Heart right ventricle (tissue), 16 donors: ENCODE results near the gene ACSF3. TPM values are rescaled to one million over a fixed set of nuclear protein-coding genes. Genes with fewer than 3 reads are reported as not detected.
"Not testable (repeated sequence)": the region's sequence is repeated elsewhere in the genome, so short reads cannot be mapped to it uniquely, and the experiment has no call there.

Experiments used
- ATAC-seq, 8 donors: fragments of 200-7000 bp; cut with Tn5 transposase; one replicate each; pipeline ENCODE4 v1.9.1; 2020; ENCODE audit warnings: mild to moderate bottlenecking in 8 of 8, moderate library complexity in 8 of 8, moderate number of reproducible peaks in 1 of 8
- DNase-seq, 2 donors: peaks; one replicate each; pipeline ENCODE4 v3.0.0-alpha.2; 2020
- H3K27ac ChIP-seq, 10 donors: fragments of 200-600 bp; sonication (generic) in 2 of 10; one replicate each; pipeline versions ENCODE4 v1.5.0 to v1.8.0; 2020 to 2022; ENCODE audit warnings: mild to moderate bottlenecking in 3 of 10
- H3K27me3 ChIP-seq, 7 donors: fragments of 200-600 bp; one replicate each; pipeline ENCODE4 v1.8.0; 2021 to 2022; ENCODE audit warnings: mild to moderate bottlenecking in 2 of 7
- H3K36me3 ChIP-seq, 9 donors: fragments of 200-600 bp; sonication (generic) in 1 of 9; one replicate each; pipeline versions ENCODE4 v1.5.0 to v1.8.0; 2020 to 2022; ENCODE audit warnings: mild to moderate bottlenecking in 2 of 9
- H3K4me1 ChIP-seq, 9 donors: fragments of 200-600 bp; sonication (generic) in 1 of 9; one replicate each; pipeline versions ENCODE4 v1.5.0 to v1.8.0; 2020 to 2022; ENCODE audit warnings: mild to moderate bottlenecking in 4 of 9
- H3K4me3 ChIP-seq, 10 donors: fragments of 200-600 bp; sonication (generic) in 2 of 10; one replicate each; pipeline versions ENCODE4 v1.5.0 to v1.8.0; 2020 to 2022; ENCODE audit warnings: mild to moderate bottlenecking in 7 of 10, moderate library complexity in 2 of 10
- H3K9me3 ChIP-seq, 11 donors: fragments of 200-600 bp in 10 of 11; sonication (generic) in 2 of 11; one replicate each; pipeline versions ENCODE4 v1.5.0 to v1.8.0; 2013 to 2022; ENCODE audit warnings: mild to moderate bottlenecking in 2 of 11, control low read depth in 1 of 11, moderate library complexity in 1 of 11
- CTCF ChIP-seq, 9 donors: fragments of 200-600 bp; sonication (generic) in 2 of 9; IDR thresholded peaks; one replicate each; pipeline versions ENCODE4 v1.5.0 to v1.8.0; 2021 to 2022; ENCODE audit warnings: antibody characterized with exemption in 9 of 9, mild to moderate bottlenecking in 5 of 9, moderate library complexity in 1 of 9
- WGBS, 2 donors: extraction: QIAGEN DNeasy Blood & Tissue Kit; methylation state at CpG; one replicate each; pipeline ENCODE4 v1.1.7; 2013; ENCODE audit warnings: inconsistent platforms in 1 of 2; 5-methylcytosine and 5-hydroxymethylcytosine counted together
- intact Hi-C, 10 donors: fragments of 100-400 bp; cut with DNase I; formaldehyde crosslinking; loops; one replicate each; pipeline versions ENCODE4 v1.11.1 to v1.14.2; 2022
- polyA plus RNA-seq, 2 donors: library from polyadenylated mRNA; stranded (reverse); fragments of 200-250 nt; gene quantifications; one replicate each; pipeline ENCODE4 v1.2.3, GENCODE V29; 2013
- total RNA-seq, 10 donors: library from RNA; stranded (reverse); fragmentation: NEBNext Ultra II Directional in 3 of 10; extraction: Animal tissue kit (Norgen Biotek cat#: 25700) in 3 of 10; gene quantifications; one replicate each; pipeline versions ENCODE4 v1.2.1 to v1.2.4, GENCODE V29; 2021 to 2023
- donor health status: Arrhythmogenic right ventricular cardiomyopathy.
- donor health status: ischemic (EF 13 %, LVEDD 7.1; RV severe dilation, severe dysfunction).
- donor health status: healthy with polysubstance abuse.
- donor health status: DM: no; HTN: yes; CAD: no.
- donor health status: DM: no; HTN: no; CAD: no.
- donor health status: ischemic (EF 25% LVEDD 6.9; RV normal size, moderate dysfunction).
- donor health status: ischemic (EF 25% LVEDD 5.7; RV mildly dilated, moderate dysfunction).
- donor health status: healthy.
- donor health status: DM: yes; HTN: yes; CAD: no.
- donor health status: Ischemic cardiomyopathy.
- donor health status: ischemic (EF 35%, LVEDD 5.7; RV mildly dilated, moderate dysfunction).
- donor health status: nonischemic (EF 11% LVEDD 7.7; RV severe dilation, severe dysfunction).
- donor health status: DM: yes; HTN: yes; CAD: no.
- donor health status: PGD.
- donor health status: ischemic (EF 29% LVEDD 5.4; RV normal size, mild dysfunction).
- donor health status: nonischemic (EF 23%, LVEDD 6.1; RV moderate dilation, normal function).

ACSF3 gene
- total and polyA plus RNA-seq, 12 donors: 11.0 to 36.9 (median 17.8) TPM

GRCh38 chr16:89190150-89190958 is 96.7 kb downstream of the ACSF3 start:
- TF ChIP-seq CTCF (IDR thresholded peaks at IDR 0.05): no peak
- Histone ChIP-seq H3K4me3 (no peak overlapping the region), H3K36me3 (no peaks in the 10 kb centered on the region), H3K9me3 (no peaks in the 10 kb centered on the region), H3K4me1 (peaks cover 0 to 12% (median 8%) of the 10 kb centered on the region in 9 donors), H3K27ac (no peak overlapping the region), H3K27me3 (peaks cover 0 to 24% (median 0%) of the 10 kb centered on the region in 7 donors)
- intact Hi-C loops: no loop called here
- ATAC-seq: no peak
- DNase-seq: peak in 1 of 2 donors; percentile 12
- WGBS, 2 donors: 63 to 72% methylated on average over 28 of the region's 28 CpGs

- H3K36me3 ChIP-seq: no peaks in the 10 kb centered on the region
- H3K9me3 ChIP-seq: no peaks in the 10 kb centered on the region
- intact Hi-C loops: no loop called here
- WGBS, 2 donors: 41 to 49% methylated on average over 40 to 44 of the region's 44 CpGs
- peak in 2 of 8 donors; percentile 1 to 12 for ATAC-seq
- DNase-seq: peak in 1 of 2 donors; percentile 15
- peaks cover 0 to 12% (median 8%) of the 10 kb centered on the region in 9 donors for H3K4me1 ChIP-seq
- peak overlapping the region in 4 of 10 donors; percentile 45 to 54 (median 47) for H3K4me3 ChIP-seq
- H3K27me3 ChIP-seq: peaks cover 0 to 24% (median 0%) of the 10 kb centered on the region in 7 donors
- no peak for TF ChIP-seq CTCF (IDR thresholded peaks at IDR 0.05)
- no peak overlapping the region for H3K27ac ChIP-seq
Observed at GRCh38 chr16:89191033-89191900, 97.6 kb downstream of the ACSF3 start.

GRCh38 chr16:89191901-89192185 is 98.2 kb downstream of the ACSF3 start:
- 2 to 3% methylated on average over 13 to 19 of the region's 19 CpGs for WGBS, 2 donors
- Histone ChIP-seq H3K27ac (no peak overlapping the region), H3K4me3 (peak overlapping the region; percentile 29 to 57 (median 45)), H3K9me3 (no peaks in the 10 kb centered on the region), H3K36me3 (no peaks in the 10 kb centered on the region), H3K27me3 (peaks cover 0 to 24% (median 0%) of the 10 kb centered on the region in 7 donors), H3K4me1 (peaks cover 0 to 12% (median 8%) of the 10 kb centered on the region in 9 donors)
- intact Hi-C loops: no loop called here
- peak in 2 of 8 donors; percentile 5 to 9 for ATAC-seq
- DNase-seq: no peak
- TF ChIP-seq CTCF (IDR thresholded peaks at IDR 0.05): no peak

GRCh38 chr16:89192186-89192955 is 98.7 kb downstream of the ACSF3 start:
- Histone ChIP-seq H3K27me3 (peaks cover 0 to 24% (median 0%) of the 10 kb centered on the region in 7 donors), H3K4me3 (peak overlapping the region; percentile 29 to 57 (median 45)), H3K4me1 (peaks cover 0 to 12% (median 8%) of the 10 kb centered on the region in 9 donors)
- intact Hi-C loops, H3K36me3 ChIP-seq, H3K27ac ChIP-seq, H3K9me3 ChIP-seq: not testable (repeated sequence)
- 1 to 4% methylated on average over 47 to 62 of the region's 63 CpGs for WGBS, 2 donors
- ATAC-seq (peak; percentile 27 to 72 (median 54)), DNase-seq (peak; percentile 73 to 76)
